ENCODE results near the gene CABLES1.

Gene CABLES1

DNA sequence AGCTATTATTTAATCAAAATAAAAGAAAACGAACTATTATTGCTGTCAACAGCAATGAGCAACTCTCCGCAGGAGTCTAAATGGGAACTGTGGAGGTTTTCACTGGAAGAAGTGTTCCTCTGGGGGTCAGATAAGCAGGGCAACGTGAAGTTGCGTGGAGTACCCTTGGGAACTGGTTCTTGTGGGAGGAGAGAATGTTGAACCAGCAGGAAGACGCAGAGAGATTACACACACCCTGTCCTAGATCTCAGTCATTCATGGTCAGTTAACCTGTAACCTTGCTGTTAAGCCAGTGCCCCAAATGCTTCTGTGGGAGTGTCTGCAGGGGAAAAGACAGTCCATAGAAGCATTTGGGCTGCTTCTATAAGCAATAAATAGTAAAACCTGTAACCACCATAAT is 20.4 kb upstream of the CABLES1 start:
- Histone ChIP-seq H3K4me2 (ENCODE audit: low read length) (no peak overlapping the region), H3K4me3 (ENCODE audit: low read depth, low read length, poor library complexity, severe bottlenecking) (no peak overlapping the region), H4K20me1 (ENCODE audit: insufficient read depth, low read length) (no peaks in the 10 kb centered on the region), H3K9me2 (ENCODE audit: low read depth, low read length) (no peaks in the 10 kb centered on the region), H3K36me3 (ENCODE audit: insufficient read depth, low read length) (no peaks in the 10 kb centered on the region), H3K27ac (ENCODE audit: low read depth, low read length, poor library complexity, severe bottlenecking) (no peak overlapping the region), H3K79me2 (ENCODE audit: insufficient read depth, low read length) (no peaks in the 10 kb centered on the region), H3K9me3 (ENCODE audit: low read length) (no peaks in the 10 kb centered on the region), H2AFZ (ENCODE audit: low read length) (no peak overlapping the region), H3K27me3 (ENCODE audit: insufficient read depth, low read length) (no peaks in the 10 kb centered on the region), H3F3A (ENCODE audit: insufficient read depth, low read length) (no peaks in the 10 kb centered on the region), H3K4me1 (ENCODE audit: insufficient read depth, low read length, severe bottlenecking) (peaks cover 7% of the 10 kb centered on the region), H3K9ac (ENCODE audit: low read length) (no peak overlapping the region)
- TF ChIP-seq, protein P1, sequence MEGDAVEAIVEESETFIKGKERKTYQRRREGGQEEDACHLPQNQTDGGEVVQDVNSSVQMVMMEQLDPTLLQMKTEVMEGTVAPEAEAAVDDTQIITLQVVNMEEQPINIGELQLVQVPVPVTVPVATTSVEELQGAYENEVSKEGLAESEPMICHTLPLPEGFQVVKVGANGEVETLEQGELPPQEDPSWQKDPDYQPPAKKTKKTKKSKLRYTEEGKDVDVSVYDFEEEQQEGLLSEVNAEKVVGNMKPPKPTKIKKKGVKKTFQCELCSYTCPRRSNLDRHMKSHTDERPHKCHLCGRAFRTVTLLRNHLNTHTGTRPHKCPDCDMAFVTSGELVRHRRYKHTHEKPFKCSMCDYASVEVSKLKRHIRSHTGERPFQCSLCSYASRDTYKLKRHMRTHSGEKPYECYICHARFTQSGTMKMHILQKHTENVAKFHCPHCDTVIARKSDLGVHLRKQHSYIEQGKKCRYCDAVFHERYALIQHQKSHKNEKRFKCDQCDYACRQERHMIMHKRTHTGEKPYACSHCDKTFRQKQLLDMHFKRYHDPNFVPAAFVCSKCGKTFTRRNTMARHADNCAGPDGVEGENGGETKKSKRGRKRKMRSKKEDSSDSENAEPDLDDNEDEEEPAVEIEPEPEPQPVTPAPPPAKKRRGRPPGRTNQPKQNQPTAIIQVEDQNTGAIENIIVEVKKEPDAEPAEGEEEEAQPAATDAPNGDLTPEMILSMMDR (IDR thresholded peaks at IDR 0.05; ENCODE audit: low read length): no peak
- no peak for TF ChIP-seq EZH2 (IDR thresholded peaks at IDR 0.05; ENCODE audit: borderline replicate concordance, low read length)

DNA sequence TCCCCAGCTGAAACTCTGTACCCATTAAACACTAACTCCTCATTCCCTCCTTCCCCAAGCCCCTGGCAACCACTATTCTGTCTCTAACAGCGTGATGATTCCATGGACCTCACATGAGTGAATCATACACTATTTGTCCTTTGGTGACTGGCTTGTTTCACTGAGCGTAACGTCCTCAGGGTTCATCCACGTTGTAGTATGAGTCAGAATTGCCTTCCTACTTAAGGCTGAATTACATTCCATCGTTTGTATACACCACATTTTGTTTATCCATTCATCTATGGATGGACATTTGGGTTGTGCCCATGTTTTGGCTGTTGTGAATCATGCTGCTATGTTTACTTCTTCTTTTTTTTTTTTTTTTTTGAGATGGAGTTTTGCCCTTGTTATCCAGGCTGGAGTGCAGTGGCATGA is 19.6 kb upstream of the CABLES1 start:
- Histone ChIP-seq H3K27ac (ENCODE audit: low read depth, low read length, poor library complexity, severe bottlenecking) (no peak overlapping the region), H3K9ac (ENCODE audit: low read length) (no peak overlapping the region), H3K9me3 (ENCODE audit: low read length) (no peaks in the 10 kb centered on the region), H3K4me1 (ENCODE audit: insufficient read depth, low read length, severe bottlenecking) (peaks cover 7% of the 10 kb centered on the region), H2AFZ (ENCODE audit: low read length) (no peak overlapping the region), H3K9me2 (ENCODE audit: low read depth, low read length) (no peaks in the 10 kb centered on the region), H3K36me3 (ENCODE audit: insufficient read depth, low read length) (no peaks in the 10 kb centered on the region), H3K4me3 (ENCODE audit: low read depth, low read length, poor library complexity, severe bottlenecking) (no peak overlapping the region), H3K27me3 (ENCODE audit: insufficient read depth, low read length) (no peaks in the 10 kb centered on the region), H3K79me2 (ENCODE audit: insufficient read depth, low read length) (no peaks in the 10 kb centered on the region), H4K20me1 (ENCODE audit: insufficient read depth, low read length) (no peaks in the 10 kb centered on the region), H3F3A (ENCODE audit: insufficient read depth, low read length) (no peaks in the 10 kb centered on the region), H3K4me2 (ENCODE audit: low read length) (no peak overlapping the region)
- TF ChIP-seq, protein P1 (IDR thresholded peaks at IDR 0.05; ENCODE audit: low read length): no peak
- no peak for TF ChIP-seq EZH2 (IDR thresholded peaks at IDR 0.05; ENCODE audit: borderline replicate concordance, low read length)

DNA sequence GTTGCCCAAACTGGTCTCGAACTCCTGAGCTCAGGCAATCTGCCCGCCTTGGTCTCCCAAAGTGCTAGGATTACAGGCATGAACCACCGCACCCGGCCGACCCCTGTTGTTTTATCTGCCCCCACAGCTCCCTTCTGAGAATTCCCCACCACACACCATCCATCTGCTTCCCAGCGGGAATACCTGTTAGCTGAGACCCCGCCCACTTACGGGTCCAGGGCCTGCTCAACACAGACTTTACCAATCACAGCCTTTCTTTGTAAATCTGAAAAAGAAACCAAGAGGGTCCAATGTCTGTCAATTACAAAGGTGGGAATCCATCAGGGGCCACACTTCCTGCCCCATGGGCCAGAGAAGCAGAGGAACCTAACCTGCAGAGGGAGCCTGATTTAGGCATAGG is 14.2 kb upstream of the CABLES1 start:
- Histone ChIP-seq H2AFZ (ENCODE audit: low read length) (no peak overlapping the region), H3K4me2 (ENCODE audit: low read length) (no peak overlapping the region), H4K20me1 (ENCODE audit: insufficient read depth, low read length) (no peaks in the 10 kb centered on the region), H3K9ac (ENCODE audit: low read length) (no peak overlapping the region), H3F3A (ENCODE audit: insufficient read depth, low read length) (no peaks in the 10 kb centered on the region), H3K4me3 (ENCODE audit: low read depth, low read length, poor library complexity, severe bottlenecking) (no peak overlapping the region), H3K36me3 (ENCODE audit: insufficient read depth, low read length) (no peaks in the 10 kb centered on the region; the same call in 1 of the 2 replicates), H3K27ac (ENCODE audit: low read depth, low read length, poor library complexity, severe bottlenecking) (no peak overlapping the region), H3K27me3 (ENCODE audit: insufficient read depth, low read length) (no peaks in the 10 kb centered on the region), H3K9me2 (ENCODE audit: low read depth, low read length) (no peaks in the 10 kb centered on the region), H3K9me3 (ENCODE audit: low read length) (no peaks in the 10 kb centered on the region), H3K4me1 (ENCODE audit: insufficient read depth, low read length, severe bottlenecking) (peaks cover 3% of the 10 kb centered on the region), H3K79me2 (ENCODE audit: insufficient read depth, low read length) (no peaks in the 10 kb centered on the region)
- no peak for TF ChIP-seq EZH2 (IDR thresholded peaks at IDR 0.05; ENCODE audit: borderline replicate concordance, low read length)
- TF ChIP-seq, protein P1 (IDR thresholded peaks at IDR 0.05; ENCODE audit: low read length): no peak

Measured in OCI-LY1 (cell line).